ENCODE results near the gene COL4A1. TPM values are rescaled to one million over a fixed set of nuclear protein-coding genes. Genes with fewer than 3 reads are reported as not detected.

Gene COL4A1
- total and polyA plus RNA-seq, 2 of the 13 experiments (the other 11 are each of a cell fraction or from before 2014, with no cell fraction given) = not detected

- no peak for TF ChIP-seq ZNF598 (CRISPR knock-in tag; IDR thresholded peaks at IDR 0.05; ENCODE audit: borderline replicate concordance)
Observed at GRCh38 chr13:110217085-110217484, 89.9 kb downstream of the COL4A1 start (continued).

- Histone ChIP-seq H3K9me3 (ENCODE audit: low read length) (no peaks in the 10 kb centered on the region), H3K27me3 (ENCODE audit: control insufficient read depth in 1 of 2, insufficient read depth in 2 of 2, low read length in 2 of 2) (peaks cover 0 to 17% of the 10 kb centered on the region in 2 experiments; a peak in 1 of 5 replicates), H3K4me3 (replicated peaks in 1 of 3; ENCODE audit: insufficient read depth in 1 of 3, low read depth in 2 of 3, low read length in 3 of 3) (no peak overlapping the region), H4K20me1 (ENCODE audit: insufficient read depth, low read length) (no peaks in the 10 kb centered on the region), H3K79me2 (ENCODE audit: insufficient read depth, low read length) (no peaks in the 10 kb centered on the region), H3K9ac (ENCODE audit: insufficient read depth, low read depth, low read length) (no peak overlapping the region), H3K4me1 (ENCODE audit: insufficient read depth, low read length) (no peaks in the 10 kb centered on the region), H2AFZ (ENCODE audit: low read length) (no peak overlapping the region), H3K4me2 (ENCODE audit: low read depth, low read length) (no peak overlapping the region), H3K27ac (ENCODE audit: extremely low read length, insufficient read depth, low read length) (no peak overlapping the region), H3K36me3 (replicated peaks in 1 of 2; ENCODE audit: control insufficient read depth in 1 of 2, insufficient read depth in 2 of 2, low read length in 2 of 2) (no peaks in the 10 kb centered on the region)
- intact Hi-C loops (cut with micrococcal nuclease; ENCODE audit: unreplicated experiment) (no loop called here), in situ Hi-C loops (cut with HindIII; ENCODE audit: extremely low pct_ligation_motif_present, low pct_unique_long_range_greater_than_20kb) (loop anchor here (25.0 kb wide), 1 partner anchor 596 kb away; no protein-coding TSS in a partner anchor)
- no peak for DNase-seq (ENCODE audit: low spot score)
- FAIRE-seq = no peak
- TF ChIP-seq MAFK (conservative IDR thresholded peaks at IDR 0.05 in 1 of 2, IDR thresholded peaks at IDR 0.05 in 1 of 2; ENCODE audit: low read length in 2 of 2) = 0 out of 4 replicates have a peak, but pooled peaks of 1 of the 2 experiments have one; percentile 17
- TF ChIP-seq ZNF30 (CRISPR knock-in tag; IDR thresholded peaks at IDR 0.05) = no peak
- 0 out of 2 replicates have a peak, but pooled peaks have one; percentile 4 for TF ChIP-seq MAFF (IDR thresholded peaks at IDR 0.05; ENCODE audit: low read depth, low read length)
- no peak for TF ChIP-seq ZNF609 (CRISPR knock-in tag; IDR thresholded peaks at IDR 0.05; ENCODE audit: borderline replicate concordance)
- TF ChIP-seq STAT6 (CRISPR knock-in tag; IDR thresholded peaks at IDR 0.05; ENCODE audit: borderline replicate concordance) = no peak
- TF ChIP-seq SATB2 (CRISPR knock-in tag; IDR thresholded peaks at IDR 0.05) = no peak
- TF ChIP-seq ZNF784 (CRISPR knock-in tag; IDR thresholded peaks at IDR 0.05; ENCODE audit: borderline replicate concordance) = no peak
- CTCF ChIA-PET (ENCODE audit: low intra/inter-chr PET ratio, low total read pairs) = no interaction called here
- WGBS (ENCODE audit: low lambda C conversion rate) = 49% methylated on average over 10 of the region's 10 CpGs
- POLR2A ChIA-PET = no interaction called here
- no TSS peak for BruUV-seq (replicated peaks)
- ATAC-seq = no peak
Observed at GRCh38 chr13:110216398-110217041, 90.4 kb downstream of the COL4A1 start.
